ENCODE data around the gene RBM34.
"Not testable (repeated sequence)": the region's sequence is repeated elsewhere in the genome, so short reads cannot be mapped to it uniquely, and the experiment has no call there.

GRCh38 chr1:235159284-235159683, 1.8 kb downstream of the RBM34 start:
- not testable (repeated sequence) for TF ChIP-seq POLR2AphosphoS5 (IDR thresholded peaks at IDR 0.05; ENCODE audit: borderline replicate concordance, low read depth, low read length); EZH2 (IDR thresholded peaks at IDR 0.05)

Measured in SK-N-MC (cell line).